ENCODE measurements around the gene DNM1.

DNM1 gene

GRCh38 chr9:128280084-128280622, 77.0 kb downstream of the DNM1 start:
- DNase-seq, result no peak

- no peak for DNase-seq
Observed at GRCh38 chr9:128282500-128282899, 79.3 kb downstream of the DNM1 start.

GRCh38 chr9:128285033-128285784, 82.0 kb downstream of the DNM1 start:
- DNase-seq, result no peak

GRCh38 chr9:128286440-128286839, 83.3 kb downstream of the DNM1 start:
- DNase-seq, result no peak

- DNase-seq, result no peak
Observed at GRCh38 chr9:128288273-128289004, 85.3 kb downstream of the DNM1 start.

GRCh38 chr9:128292009-128292408, 88.8 kb downstream of the DNM1 start:
- no peak for DNase-seq

- DNase-seq, result no peak
Observed at GRCh38 chr9:128293091-128293490, 89.9 kb downstream of the DNM1 start.

GRCh38 chr9:128294142-128294541, 91.0 kb downstream of the DNM1 start:
- DNase-seq, result no peak

- no peak for DNase-seq
Observed at GRCh38 chr9:128296340-128297220, 93.4 kb downstream of the DNM1 start.

GRCh38 chr9:128297221-128297773, 94.1 kb downstream of the DNM1 start:
- no peak for DNase-seq

GRCh38 chr9:128298535-128299482, 95.6 kb downstream of the DNM1 start:
- DNase-seq, result no peak

GRCh38 chr9:128304136-128304970, 101.2 kb downstream of the DNM1 start:
- DNase-seq, result no peak
